WTC11 (cell line): ENCODE results near the gene DIP2A. TPM values are rescaled to one million over a fixed set of nuclear protein-coding genes. Genes with fewer than 3 reads are reported as not detected.

Experiments
- ATAC-seq: fragments of 200-7000 bp; cut with Tn5 transposase; 2 replicates; pipeline ENCODE4 v1.10.0; 2021; ENCODE audit warnings: mild to moderate bottlenecking, moderate library complexity
- CTCF ChIA-PET: fragments of 300-600 bp; sonication (Branson Sonifier 250); formaldehyde crosslinking; loops from one replicate; lab custom pipeline; 2021; ENCODE audit warnings: antibody characterized with exemption; lab: Charles Lee
- POLR2A ChIA-PET: fragments of 350-600 bp; sonication (Branson Sonifier 250); formaldehyde crosslinking; loops from one replicate; lab custom pipeline; 2021; ENCODE audit warnings: antibody characterized with exemption; lab: Charles Lee
- DNase-seq: peaks from one replicate; pipeline ENCODE4 v3.0.0; 2021; ENCODE audit warnings: low spot score
- H3K27ac Mint-ChIP-seq: 2 replicates; pipeline ENCODE4 v1.8.0; 2021; ENCODE audit warnings: mixed read lengths
- H3K27me3 Mint-ChIP-seq: 2 replicates; pipeline ENCODE4 v1.8.0; 2021; ENCODE audit warnings: low read depth, mild to moderate bottlenecking, moderate library complexity, mixed read lengths
- H3K36me3 Mint-ChIP-seq: 2 replicates; pipeline ENCODE4 v1.8.0; 2021; ENCODE audit warnings: mixed read lengths
- H3K4me1 Mint-ChIP-seq: 2 replicates; pipeline ENCODE4 v1.8.0; 2022; ENCODE audit warnings: mixed read lengths
- H3K4me3 Mint-ChIP-seq: 2 replicates; pipeline ENCODE4 v1.8.0; 2021; ENCODE audit warnings: mild to moderate bottlenecking, moderate library complexity, mixed read lengths
- H3K9me3 Mint-ChIP-seq: 2 replicates; pipeline ENCODE4 v1.8.0; 2021; ENCODE audit warnings: mixed read lengths
- CREB1 ChIP-seq: sonication (generic); formaldehyde crosslinking; IDR thresholded peaks from 2 replicates; pipeline ENCODE4 v1.8.0; 2023; ENCODE audit warnings: mild to moderate bottlenecking, missing genetic modification reagents
- ESRRA ChIP-seq: sonication (generic); formaldehyde crosslinking; IDR thresholded peaks from 2 replicates; pipeline ENCODE4 v1.8.1; 2022; ENCODE audit warnings: mild to moderate bottlenecking, missing genetic modification reagents, borderline replicate concordance
- FOXP1 ChIP-seq: sonication (generic); formaldehyde crosslinking; IDR thresholded peaks from 2 replicates; pipeline ENCODE4 v1.8.0; 2022; ENCODE audit warnings: missing genetic modification reagents, mild to moderate bottlenecking, moderate library complexity, borderline replicate concordance
- KAT7 ChIP-seq: sonication (generic); formaldehyde crosslinking; IDR thresholded peaks from 2 replicates; pipeline ENCODE4 v1.8.1; 2023; ENCODE audit warnings: missing genetic modification reagents, mild to moderate bottlenecking, borderline replicate concordance
- SMAD4 ChIP-seq: sonication (generic); formaldehyde crosslinking; IDR thresholded peaks from 2 replicates; pipeline ENCODE4 v1.8.0; 2022; ENCODE audit warnings: mild to moderate bottlenecking, missing genetic modification reagents
- TP53 ChIP-seq: sonication (generic); formaldehyde crosslinking; IDR thresholded peaks from 2 replicates; pipeline ENCODE4 v1.8.1; 2023; ENCODE audit warnings: mild to moderate bottlenecking, missing genetic modification reagents
- ZNF219 ChIP-seq: sonication (generic); formaldehyde crosslinking; IDR thresholded peaks from 2 replicates; pipeline ENCODE4 v1.8.0; 2023; ENCODE audit warnings: missing genetic modification reagents, mild to moderate bottlenecking, borderline replicate concordance
- ZNF263 ChIP-seq: sonication (generic); formaldehyde crosslinking; IDR thresholded peaks from 2 replicates; pipeline ENCODE4 v1.8.1; 2022; ENCODE audit warnings: low read depth, mild to moderate bottlenecking, moderate library complexity, missing genetic modification reagents
- total RNA-seq: library from RNA; stranded (reverse); gene quantifications from 3 replicates; pipeline ENCODE4 v1.2.3, GENCODE V29; 2021
- TF ChIP-seq, protein P1 (sequence below): fragments of 200-600 bp; IDR thresholded peaks from 2 replicates; pipeline ENCODE4 v1.8.0; 2022; ENCODE audit warnings: antibody characterized with exemption
- TF ChIP-seq, protein P2 (sequence below): sonication (generic); formaldehyde crosslinking; conservative IDR thresholded peaks from 2 replicates; pipeline ENCODE4 v1.8.1; 2022; ENCODE audit warnings: mild to moderate bottlenecking, missing genetic modification reagents
- TF ChIP-seq, protein P3 (sequence below): sonication (generic); formaldehyde crosslinking; IDR thresholded peaks from 2 replicates; pipeline ENCODE4 v1.8.1; 2023; ENCODE audit warnings: mild to moderate bottlenecking, missing genetic modification reagents, moderate library complexity
- TF ChIP-seq, protein P4 (sequence below): sonication (generic); formaldehyde crosslinking; IDR thresholded peaks from 2 replicates; pipeline ENCODE4 v1.8.0; 2022; ENCODE audit warnings: missing genetic modification reagents
- TF ChIP-seq, protein P5 (sequence below): sonication (generic); formaldehyde crosslinking; IDR thresholded peaks from 2 replicates; pipeline ENCODE4 v1.8.1; 2023; ENCODE audit warnings: mild to moderate bottlenecking, missing genetic modification reagents
- TF ChIP-seq, protein P6 (sequence below): sonication (generic); formaldehyde crosslinking; IDR thresholded peaks from 2 replicates; pipeline ENCODE4 v1.8.0; 2022; ENCODE audit warnings: mild to moderate bottlenecking, missing genetic modification reagents
- TF ChIP-seq, protein P7 (sequence below): sonication (generic); formaldehyde crosslinking; IDR thresholded peaks from 2 replicates; pipeline ENCODE4 v1.8.1; 2023; ENCODE audit warnings: mild to moderate bottlenecking, moderate library complexity, missing genetic modification reagents

The DIP2A gene
- total RNA-seq, 1 experiment from 2014 or later = 39.4 TPM

DNA sequence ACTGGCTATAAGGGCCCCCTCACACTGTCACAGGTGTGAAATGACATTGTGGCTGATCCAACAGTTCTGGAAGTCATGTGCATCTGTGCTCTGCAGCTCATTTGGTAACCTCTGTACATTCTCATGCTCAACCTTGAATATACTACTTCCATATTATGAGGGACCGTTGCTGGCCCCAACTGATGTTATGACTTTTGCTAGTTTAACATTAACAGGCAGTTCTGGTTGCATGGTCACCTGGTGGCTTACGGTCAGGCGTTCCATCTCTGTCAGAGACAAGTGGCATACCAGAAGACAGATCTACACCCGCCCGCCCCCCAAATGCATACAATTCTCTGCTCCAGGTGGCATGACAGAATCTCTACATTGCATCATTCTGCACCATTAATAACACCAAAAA, 6.0 kb upstream of the DIP2A start:
- peaks cover 53% of the 10 kb centered on the region for H3K36me3 Mint-ChIP-seq
- POLR2A ChIA-PET = interaction anchor here (0.6 kb wide), 1 partner anchor 126 kb away, joined by 3 read pairs; no protein-coding TSS in a partner anchor

DNA sequence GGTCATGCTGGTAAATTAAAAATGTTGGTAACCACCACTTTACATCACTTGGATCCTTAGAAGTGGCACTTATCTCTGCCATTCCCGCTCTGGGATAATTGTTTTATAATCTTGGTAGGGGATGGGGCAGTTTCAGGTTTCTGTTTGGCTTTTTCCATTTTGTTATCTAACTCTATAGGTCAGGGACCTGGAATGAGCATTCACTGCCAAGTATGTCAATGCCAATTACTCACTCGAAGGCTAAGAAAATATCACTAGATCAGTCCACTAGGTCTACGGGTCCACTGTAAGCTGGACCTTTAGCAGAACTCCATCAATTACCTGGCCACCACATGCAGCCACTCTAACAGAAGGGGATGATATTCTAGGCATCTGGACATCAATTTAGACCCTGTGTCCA, 4.5 kb upstream of the DIP2A start:
- no peak overlapping the region for H3K27ac Mint-ChIP-seq
- POLR2A ChIA-PET = interaction anchor here (0.7 kb wide), 1 partner anchor 94 kb away, joined by 6 read pairs; no protein-coding TSS in a partner anchor
- DNase-seq = no peak
- TF ChIP-seq, protein P1, sequence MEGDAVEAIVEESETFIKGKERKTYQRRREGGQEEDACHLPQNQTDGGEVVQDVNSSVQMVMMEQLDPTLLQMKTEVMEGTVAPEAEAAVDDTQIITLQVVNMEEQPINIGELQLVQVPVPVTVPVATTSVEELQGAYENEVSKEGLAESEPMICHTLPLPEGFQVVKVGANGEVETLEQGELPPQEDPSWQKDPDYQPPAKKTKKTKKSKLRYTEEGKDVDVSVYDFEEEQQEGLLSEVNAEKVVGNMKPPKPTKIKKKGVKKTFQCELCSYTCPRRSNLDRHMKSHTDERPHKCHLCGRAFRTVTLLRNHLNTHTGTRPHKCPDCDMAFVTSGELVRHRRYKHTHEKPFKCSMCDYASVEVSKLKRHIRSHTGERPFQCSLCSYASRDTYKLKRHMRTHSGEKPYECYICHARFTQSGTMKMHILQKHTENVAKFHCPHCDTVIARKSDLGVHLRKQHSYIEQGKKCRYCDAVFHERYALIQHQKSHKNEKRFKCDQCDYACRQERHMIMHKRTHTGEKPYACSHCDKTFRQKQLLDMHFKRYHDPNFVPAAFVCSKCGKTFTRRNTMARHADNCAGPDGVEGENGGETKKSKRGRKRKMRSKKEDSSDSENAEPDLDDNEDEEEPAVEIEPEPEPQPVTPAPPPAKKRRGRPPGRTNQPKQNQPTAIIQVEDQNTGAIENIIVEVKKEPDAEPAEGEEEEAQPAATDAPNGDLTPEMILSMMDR = no peak
- TF ChIP-seq, protein P2, sequence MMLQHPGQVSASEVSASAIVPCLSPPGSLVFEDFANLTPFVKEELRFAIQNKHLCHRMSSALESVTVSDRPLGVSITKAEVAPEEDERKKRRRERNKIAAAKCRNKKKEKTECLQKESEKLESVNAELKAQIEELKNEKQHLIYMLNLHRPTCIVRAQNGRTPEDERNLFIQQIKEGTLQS = no peak
- TF ChIP-seq, protein P3, sequence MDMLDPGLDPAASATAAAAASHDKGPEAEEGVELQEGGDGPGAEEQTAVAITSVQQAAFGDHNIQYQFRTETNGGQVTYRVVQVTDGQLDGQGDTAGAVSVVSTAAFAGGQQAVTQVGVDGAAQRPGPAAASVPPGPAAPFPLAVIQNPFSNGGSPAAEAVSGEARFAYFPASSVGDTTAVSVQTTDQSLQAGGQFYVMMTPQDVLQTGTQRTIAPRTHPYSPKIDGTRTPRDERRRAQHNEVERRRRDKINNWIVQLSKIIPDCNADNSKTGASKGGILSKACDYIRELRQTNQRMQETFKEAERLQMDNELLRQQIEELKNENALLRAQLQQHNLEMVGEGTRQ (CRISPR knock-in tag) = no peak
- TF ChIP-seq CREB1 (CRISPR knock-in tag) (no peak), TP53 (CRISPR knock-in tag) (no peak), ZNF219 (CRISPR knock-in tag) (no peak), KAT7 (CRISPR knock-in tag) (no peak), ESRRA (CRISPR knock-in tag) (no peak), FOXP1 (CRISPR knock-in tag) (no peak), ZNF263 (CRISPR knock-in tag) (no peak), SMAD4 (CRISPR knock-in tag) (no peak)
- TF ChIP-seq, protein P4, sequence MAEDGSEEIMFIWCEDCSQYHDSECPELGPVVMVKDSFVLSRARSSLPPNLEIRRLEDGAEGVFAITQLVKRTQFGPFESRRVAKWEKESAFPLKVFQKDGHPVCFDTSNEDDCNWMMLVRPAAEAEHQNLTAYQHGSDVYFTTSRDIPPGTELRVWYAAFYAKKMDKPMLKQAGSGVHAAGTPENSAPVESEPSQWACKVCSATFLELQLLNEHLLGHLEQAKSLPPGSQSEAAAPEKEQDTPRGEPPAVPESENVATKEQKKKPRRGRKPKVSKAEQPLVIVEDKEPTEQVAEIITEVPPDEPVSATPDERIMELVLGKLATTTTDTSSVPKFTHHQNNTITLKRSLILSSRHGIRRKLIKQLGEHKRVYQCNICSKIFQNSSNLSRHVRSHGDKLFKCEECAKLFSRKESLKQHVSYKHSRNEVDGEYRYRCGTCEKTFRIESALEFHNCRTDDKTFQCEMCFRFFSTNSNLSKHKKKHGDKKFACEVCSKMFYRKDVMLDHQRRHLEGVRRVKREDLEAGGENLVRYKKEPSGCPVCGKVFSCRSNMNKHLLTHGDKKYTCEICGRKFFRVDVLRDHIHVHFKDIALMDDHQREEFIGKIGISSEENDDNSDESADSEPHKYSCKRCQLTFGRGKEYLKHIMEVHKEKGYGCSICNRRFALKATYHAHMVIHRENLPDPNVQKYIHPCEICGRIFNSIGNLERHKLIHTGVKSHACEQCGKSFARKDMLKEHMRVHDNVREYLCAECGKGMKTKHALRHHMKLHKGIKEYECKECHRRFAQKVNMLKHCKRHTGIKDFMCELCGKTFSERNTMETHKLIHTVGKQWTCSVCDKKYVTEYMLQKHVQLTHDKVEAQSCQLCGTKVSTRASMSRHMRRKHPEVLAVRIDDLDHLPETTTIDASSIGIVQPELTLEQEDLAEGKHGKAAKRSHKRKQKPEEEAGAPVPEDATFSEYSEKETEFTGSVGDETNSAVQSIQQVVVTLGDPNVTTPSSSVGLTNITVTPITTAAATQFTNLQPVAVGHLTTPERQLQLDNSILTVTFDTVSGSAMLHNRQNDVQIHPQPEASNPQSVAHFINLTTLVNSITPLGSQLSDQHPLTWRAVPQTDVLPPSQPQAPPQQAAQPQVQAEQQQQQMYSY (CRISPR knock-in tag) = no peak
- TF ChIP-seq, protein P5, sequence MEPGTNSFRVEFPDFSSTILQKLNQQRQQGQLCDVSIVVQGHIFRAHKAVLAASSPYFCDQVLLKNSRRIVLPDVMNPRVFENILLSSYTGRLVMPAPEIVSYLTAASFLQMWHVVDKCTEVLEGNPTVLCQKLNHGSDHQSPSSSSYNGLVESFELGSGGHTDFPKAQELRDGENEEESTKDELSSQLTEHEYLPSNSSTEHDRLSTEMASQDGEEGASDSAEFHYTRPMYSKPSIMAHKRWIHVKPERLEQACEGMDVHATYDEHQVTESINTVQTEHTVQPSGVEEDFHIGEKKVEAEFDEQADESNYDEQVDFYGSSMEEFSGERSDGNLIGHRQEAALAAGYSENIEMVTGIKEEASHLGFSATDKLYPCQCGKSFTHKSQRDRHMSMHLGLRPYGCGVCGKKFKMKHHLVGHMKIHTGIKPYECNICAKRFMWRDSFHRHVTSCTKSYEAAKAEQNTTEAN (CRISPR knock-in tag) = no peak
- TF ChIP-seq, all 79 proteins: peak for 0
- H3K4me1 Mint-ChIP-seq = peaks cover 18% of the 10 kb centered on the region
- no peak for ATAC-seq
- peaks cover 18% of the 10 kb centered on the region for H3K9me3 Mint-ChIP-seq
- no peak overlapping the region for H3K4me3 Mint-ChIP-seq
- CTCF ChIA-PET = no interaction called here
- H3K36me3 Mint-ChIP-seq = peaks cover 42% of the 10 kb centered on the region
- no peaks in the 10 kb centered on the region for H3K27me3 Mint-ChIP-seq

More for the DNA sequence above, 6.0 kb upstream of the DIP2A start:
- no peak for ATAC-seq
- Mint-ChIP-seq H3K4me1 (peaks cover 16% of the 10 kb centered on the region), H3K4me3 (no peak overlapping the region), H3K9me3 (peaks cover 29% of the 10 kb centered on the region), H3K27me3 (no peaks in the 10 kb centered on the region), H3K27ac (no peak overlapping the region)
- CTCF ChIA-PET = interaction anchor here (0.8 kb wide), 1 partner anchor 138 kb away, joined by 3 read pairs; no protein-coding TSS in a partner anchor
- TF ChIP-seq, protein P6, sequence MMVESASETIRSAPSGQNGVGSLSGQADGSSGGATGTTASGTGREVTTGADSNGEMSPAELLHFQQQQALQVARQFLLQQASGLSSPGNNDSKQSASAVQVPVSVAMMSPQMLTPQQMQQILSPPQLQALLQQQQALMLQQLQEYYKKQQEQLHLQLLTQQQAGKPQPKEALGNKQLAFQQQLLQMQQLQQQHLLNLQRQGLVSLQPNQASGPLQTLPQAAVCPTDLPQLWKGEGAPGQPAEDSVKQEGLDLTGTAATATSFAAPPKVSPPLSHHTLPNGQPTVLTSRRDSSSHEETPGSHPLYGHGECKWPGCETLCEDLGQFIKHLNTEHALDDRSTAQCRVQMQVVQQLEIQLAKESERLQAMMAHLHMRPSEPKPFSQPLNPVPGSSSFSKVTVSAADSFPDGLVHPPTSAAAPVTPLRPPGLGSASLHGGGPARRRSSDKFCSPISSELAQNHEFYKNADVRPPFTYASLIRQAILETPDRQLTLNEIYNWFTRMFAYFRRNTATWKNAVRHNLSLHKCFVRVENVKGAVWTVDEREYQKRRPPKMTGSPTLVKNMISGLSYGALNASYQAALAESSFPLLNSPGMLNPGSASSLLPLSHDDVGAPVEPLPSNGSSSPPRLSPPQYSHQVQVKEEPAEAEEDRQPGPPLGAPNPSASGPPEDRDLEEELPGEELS (CRISPR knock-in tag) = no peak
- TF ChIP-seq, protein P7, sequence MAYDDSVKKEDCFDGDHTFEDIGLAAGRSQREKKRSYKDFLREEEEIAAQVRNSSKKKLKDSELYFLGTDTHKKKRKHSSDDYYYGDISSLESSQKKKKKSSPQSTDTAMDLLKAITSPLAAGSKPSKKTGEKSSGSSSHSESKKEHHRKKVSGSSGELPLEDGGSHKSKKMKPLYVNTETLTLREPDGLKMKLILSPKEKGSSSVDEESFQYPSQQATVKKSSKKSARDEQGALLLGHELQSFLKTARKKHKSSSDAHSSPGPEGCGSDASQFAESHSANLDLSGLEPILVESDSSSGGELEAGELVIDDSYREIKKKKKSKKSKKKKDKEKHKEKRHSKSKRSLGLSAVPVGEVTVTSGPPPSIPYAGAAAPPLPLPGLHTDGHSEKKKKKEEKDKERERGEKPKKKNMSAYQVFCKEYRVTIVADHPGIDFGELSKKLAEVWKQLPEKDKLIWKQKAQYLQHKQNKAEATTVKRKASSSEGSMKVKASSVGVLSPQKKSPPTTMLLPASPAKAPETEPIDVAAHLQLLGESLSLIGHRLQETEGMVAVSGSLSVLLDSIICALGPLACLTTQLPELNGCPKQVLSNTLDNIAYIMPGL (CRISPR knock-in tag) = no peak
- no peak for DNase-seq
